K562 (cell line): ENCODE measurements around the gene TCL1B. TPM values are rescaled to one million over a fixed set of nuclear protein-coding genes. Genes with fewer than 3 reads are reported as not detected.

ENCODE experiments used
- ELF2 ChIP-seq: fragments of 250-450 bp; sonication (Bioruptor Pico); IDR thresholded peaks from 2 replicates; pipeline ENCODE4 v1.5.0; 2021; ENCODE audit warnings: mild to moderate bottlenecking
- TBL1XR1 ChIP-seq, 2 experiments: IDR thresholded peaks; 2 replicates each; pipeline ENCODE4 v1.6.1; 2012; ENCODE audit warnings: improper control_type of control experiment in 2 of 2, low read length in 2 of 2, mild to moderate bottlenecking in 1 of 2
- polyA plus RNA-seq, 8 experiments: library from polyadenylated mRNA; depleted of rRNA in 4 of 8; stranded (reverse) in 5 of 8; unstranded in 3 of 8; fragments of >200 nt; fragmentation: Nextera tagmentation in 2 of 8; fragmentation: Illumina TruSeq in 1 of 8; extraction: Ambion mirVana in 2 of 8; extraction: Trizol in 1 of 8; gene quantifications; 2 replicates each; pipeline versions ENCODE4 v1.2.1 to v1.2.3, GENCODE V29; 2011 to 2014; ENCODE audit warnings: inconsistent platforms in 1 of 8, missing spikeins in 1 of 8
- total RNA-seq, 7 experiments: library from RNA; depleted of rRNA in 6 of 7; stranded (reverse); fragments of >200 nt in 6 of 7; fragmentation: Illumina TruSeq in 2 of 7; extraction: Trizol in 2 of 7; gene quantifications; 2 replicates each; pipeline versions ENCODE4 v1.2.1 to v1.2.3, GENCODE V29; 2011 to 2021; ENCODE audit warnings: low replicate concordance in 1 of 7
- TF ChIP-seq, protein P1 (sequence below): fragments of 250-450 bp; sonication (Bioruptor Pico); IDR thresholded peaks from 2 replicates; pipeline ENCODE4 v1.5.0; 2021
- TF ChIP-seq, protein P2 (sequence below): fragments of 250-450 bp; sonication (Bioruptor Pico); IDR thresholded peaks from 2 replicates; pipeline ENCODE4 v1.4.0; 2020

Gene TCL1B
- total and polyA plus RNA-seq, 9 of the 15 experiments (the other 6 are each of a cell fraction or from before 2014, with no cell fraction given) = not detected

DNA sequence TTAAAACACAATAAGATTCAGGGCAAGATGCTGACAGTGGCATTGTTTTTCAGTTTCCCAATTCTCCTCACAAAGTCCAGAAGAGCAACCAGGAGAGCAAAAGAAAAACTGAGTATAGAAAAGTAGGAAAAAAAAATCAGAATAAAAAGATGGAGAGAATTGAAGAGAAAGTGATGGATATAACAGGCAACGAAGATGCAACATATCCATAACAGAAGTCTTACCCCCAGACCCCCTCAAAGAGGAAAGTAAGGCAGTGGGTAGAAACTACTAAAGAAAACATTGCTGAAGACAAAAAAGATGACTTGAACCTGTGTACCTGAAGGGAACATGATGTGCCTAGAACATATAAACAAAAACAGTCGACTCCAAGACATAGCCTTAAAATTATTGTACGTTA, 17.1 kb downstream of the TCL1B start (continued):
- TF ChIP-seq, protein P1, sequence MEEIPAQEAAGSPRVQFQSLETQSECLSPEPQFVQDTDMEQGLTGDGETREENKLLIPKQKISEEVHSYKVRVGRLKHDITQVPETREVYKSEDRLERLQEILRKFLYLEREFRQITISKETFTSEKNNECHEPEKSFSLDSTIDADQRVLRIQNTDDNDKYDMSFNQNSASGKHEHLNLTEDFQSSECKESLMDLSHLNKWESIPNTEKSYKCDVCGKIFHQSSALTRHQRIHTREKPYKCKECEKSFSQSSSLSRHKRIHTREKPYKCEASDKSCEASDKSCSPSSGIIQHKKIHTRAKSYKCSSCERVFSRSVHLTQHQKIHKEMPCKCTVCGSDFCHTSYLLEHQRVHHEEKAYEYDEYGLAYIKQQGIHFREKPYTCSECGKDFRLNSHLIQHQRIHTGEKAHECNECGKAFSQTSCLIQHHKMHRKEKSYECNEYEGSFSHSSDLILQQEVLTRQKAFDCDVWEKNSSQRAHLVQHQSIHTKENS = no peak
- TF ChIP-seq ELF2 (CRISPR knock-in tag) (no peak), TBL1XR1 (IDR thresholded peaks at IDR 0.05; ENCODE audit: low read length in 2 of 2) (no peak)
- TF ChIP-seq, protein P2, sequence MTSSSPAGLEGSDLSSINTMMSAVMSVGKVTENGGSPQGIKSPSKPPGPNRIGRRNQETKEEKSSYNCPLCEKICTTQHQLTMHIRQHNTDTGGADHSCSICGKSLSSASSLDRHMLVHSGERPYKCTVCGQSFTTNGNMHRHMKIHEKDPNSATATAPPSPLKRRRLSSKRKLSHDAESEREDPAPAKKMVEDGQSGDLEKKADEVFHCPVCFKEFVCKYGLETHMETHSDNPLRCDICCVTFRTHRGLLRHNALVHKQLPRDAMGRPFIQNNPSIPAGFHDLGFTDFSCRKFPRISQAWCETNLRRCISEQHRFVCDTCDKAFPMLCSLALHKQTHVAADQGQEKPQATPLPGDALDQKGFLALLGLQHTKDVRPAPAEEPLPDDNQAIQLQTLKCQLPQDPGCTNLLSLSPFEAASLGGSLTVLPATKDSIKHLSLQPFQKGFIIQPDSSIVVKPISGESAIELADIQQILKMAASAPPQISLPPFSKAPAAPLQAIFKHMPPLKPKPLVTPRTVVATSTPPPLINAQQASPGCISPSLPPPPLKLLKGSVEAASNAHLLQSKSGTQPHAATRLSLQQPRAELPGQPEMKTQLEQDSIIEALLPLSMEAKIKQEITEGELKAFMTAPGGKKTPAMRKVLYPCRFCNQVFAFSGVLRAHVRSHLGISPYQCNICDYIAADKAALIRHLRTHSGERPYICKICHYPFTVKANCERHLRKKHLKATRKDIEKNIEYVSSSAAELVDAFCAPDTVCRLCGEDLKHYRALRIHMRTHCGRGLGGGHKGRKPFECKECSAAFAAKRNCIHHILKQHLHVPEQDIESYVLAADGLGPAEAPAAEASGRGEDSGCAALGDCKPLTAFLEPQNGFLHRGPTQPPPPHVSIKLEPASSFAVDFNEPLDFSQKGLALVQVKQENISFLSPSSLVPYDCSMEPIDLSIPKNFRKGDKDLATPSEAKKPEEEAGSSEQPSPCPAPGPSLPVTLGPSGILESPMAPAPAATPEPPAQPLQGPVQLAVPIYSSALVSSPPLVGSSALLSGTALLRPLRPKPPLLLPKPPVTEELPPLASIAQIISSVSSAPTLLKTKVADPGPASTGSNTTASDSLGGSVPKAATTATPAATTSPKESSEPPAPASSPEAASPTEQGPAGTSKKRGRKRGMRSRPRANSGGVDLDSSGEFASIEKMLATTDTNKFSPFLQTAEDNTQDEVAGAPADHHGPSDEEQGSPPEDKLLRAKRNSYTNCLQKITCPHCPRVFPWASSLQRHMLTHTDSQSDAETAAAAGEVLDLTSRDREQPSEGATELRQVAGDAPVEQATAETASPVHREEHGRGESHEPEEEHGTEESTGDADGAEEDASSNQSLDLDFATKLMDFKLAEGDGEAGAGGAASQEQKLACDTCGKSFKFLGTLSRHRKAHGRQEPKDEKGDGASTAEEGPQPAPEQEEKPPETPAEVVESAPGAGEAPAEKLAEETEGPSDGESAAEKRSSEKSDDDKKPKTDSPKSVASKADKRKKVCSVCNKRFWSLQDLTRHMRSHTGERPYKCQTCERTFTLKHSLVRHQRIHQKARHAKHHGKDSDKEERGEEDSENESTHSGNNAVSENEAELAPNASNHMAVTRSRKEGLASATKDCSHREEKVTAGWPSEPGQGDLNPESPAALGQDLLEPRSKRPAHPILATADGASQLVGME (CRISPR knock-in tag) = no peak
